Measurements from ENCODE around the gene IP6K2. TPM values are rescaled to one million over a fixed set of nuclear protein-coding genes. Genes with fewer than 3 reads are reported as not detected.

The IP6K2 gene
- total RNA-seq, 1 donor from 2014 or later, result 104 TPM

GRCh38 chr3:48655063-48655462 lies 62.0 kb downstream of the IP6K2 start:
- H3K27me3 Mint-ChIP-seq (ENCODE audit: unreplicated experiment), result no peaks in the 10 kb centered on the region
- no peak for DNase-seq (ENCODE audit: extremely low spot score, unreplicated experiment)
- no peak overlapping the region for H3K27ac Mint-ChIP-seq (ENCODE audit: unreplicated experiment)
- no peak for TF ChIP-seq CTCF (IDR thresholded peaks at IDR 0.05)
- peak overlapping the region; percentile 40 for H3K4me3 Mint-ChIP-seq (ENCODE audit: unreplicated experiment)
- H3K9me3 Mint-ChIP-seq (ENCODE audit: unreplicated experiment), result no peaks in the 10 kb centered on the region
- no peaks in the 10 kb centered on the region for H3K4me1 Mint-ChIP-seq (ENCODE audit: unreplicated experiment)
- peaks cover 10% of the 10 kb centered on the region for H3K36me3 Mint-ChIP-seq (ENCODE audit: unreplicated experiment)

- H3K27ac Mint-ChIP-seq (ENCODE audit: unreplicated experiment), result no peak overlapping the region
- H3K4me1 Mint-ChIP-seq (ENCODE audit: unreplicated experiment), result no peaks in the 10 kb centered on the region
- H3K4me3 Mint-ChIP-seq (ENCODE audit: unreplicated experiment), result no peak overlapping the region
- DNase-seq (ENCODE audit: extremely low spot score, unreplicated experiment), result no peak
- no peaks in the 10 kb centered on the region for H3K9me3 Mint-ChIP-seq (ENCODE audit: unreplicated experiment)
- TF ChIP-seq CTCF (IDR thresholded peaks at IDR 0.05), result no peak
- no peaks in the 10 kb centered on the region for H3K27me3 Mint-ChIP-seq (ENCODE audit: unreplicated experiment)
- H3K36me3 Mint-ChIP-seq (ENCODE audit: unreplicated experiment), result peaks cover 5% of the 10 kb centered on the region
Observed at GRCh38 chr3:48652923-48653715, 63.9 kb downstream of the IP6K2 start.

GRCh38 chr3:48651771-48652170 lies 65.2 kb downstream of the IP6K2 start:
- Mint-ChIP-seq H3K27ac (ENCODE audit: unreplicated experiment) (no peak overlapping the region), H3K4me1 (ENCODE audit: unreplicated experiment) (no peaks in the 10 kb centered on the region), H3K9me3 (ENCODE audit: unreplicated experiment) (no peaks in the 10 kb centered on the region), H3K27me3 (ENCODE audit: unreplicated experiment) (no peaks in the 10 kb centered on the region), H3K36me3 (ENCODE audit: unreplicated experiment) (peaks cover 5% of the 10 kb centered on the region), H3K4me3 (ENCODE audit: unreplicated experiment) (no peak overlapping the region)
- DNase-seq (ENCODE audit: extremely low spot score, unreplicated experiment), result no peak
- no peak for TF ChIP-seq CTCF (IDR thresholded peaks at IDR 0.05)

- H3K27ac Mint-ChIP-seq (ENCODE audit: unreplicated experiment), result no peak overlapping the region
- no peaks in the 10 kb centered on the region for H3K4me1 Mint-ChIP-seq (ENCODE audit: unreplicated experiment)
- no peak for TF ChIP-seq CTCF (IDR thresholded peaks at IDR 0.05)
- DNase-seq (ENCODE audit: extremely low spot score, unreplicated experiment), result no peak
- H3K27me3 Mint-ChIP-seq (ENCODE audit: unreplicated experiment), result no peaks in the 10 kb centered on the region
- H3K36me3 Mint-ChIP-seq (ENCODE audit: unreplicated experiment), result peaks cover 5% of the 10 kb centered on the region
- H3K4me3 Mint-ChIP-seq (ENCODE audit: unreplicated experiment), result no peak overlapping the region
- no peaks in the 10 kb centered on the region for H3K9me3 Mint-ChIP-seq (ENCODE audit: unreplicated experiment)
Observed at GRCh38 chr3:48650723-48651122, 66.3 kb downstream of the IP6K2 start.

GRCh38 chr3:48648188-48648850 lies 68.7 kb downstream of the IP6K2 start:
- H3K9me3 Mint-ChIP-seq (ENCODE audit: unreplicated experiment), result no peaks in the 10 kb centered on the region
- H3K27ac Mint-ChIP-seq (ENCODE audit: unreplicated experiment), result no peak overlapping the region
- DNase-seq (ENCODE audit: extremely low spot score, unreplicated experiment), result no peak
- TF ChIP-seq CTCF (IDR thresholded peaks at IDR 0.05), result no peak
- H3K4me3 Mint-ChIP-seq (ENCODE audit: unreplicated experiment), result no peak overlapping the region
- no peaks in the 10 kb centered on the region for H3K4me1 Mint-ChIP-seq (ENCODE audit: unreplicated experiment)
- H3K27me3 Mint-ChIP-seq (ENCODE audit: unreplicated experiment), result no peaks in the 10 kb centered on the region
- peaks cover 6% of the 10 kb centered on the region for H3K36me3 Mint-ChIP-seq (ENCODE audit: unreplicated experiment)

Measured in osteocyte (in vitro differentiated cells).